Smooth muscle cell (in vitro differentiated cells): ENCODE measurements around the gene HNRNPDL. TPM values are rescaled to one million over a fixed set of nuclear protein-coding genes. Genes with fewer than 3 reads are reported as not detected.

Experiments used
- DNase-seq: peaks from one replicate; lab custom pipeline; 2025; ENCODE audit not compliant: unreplicated experiment; lab: John Stamatoyannopoulos, UW
- H2AFZ ChIP-seq: fragments of 200-600 bp; sonication (generic); 2 replicates; pipeline ENCODE4 v1.6.0; 2016; ENCODE audit warnings: antibody characterized with exemption, low read depth, mild to moderate bottlenecking
- H3F3A ChIP-seq: fragments of 200-600 bp; sonication (generic); 2 replicates; pipeline ENCODE4 v1.6.0; 2017; ENCODE audit warnings: antibody characterized with exemption, low read depth
- H3K27ac ChIP-seq: fragments of 200-600 bp; sonication (generic); 2 replicates; pipeline ENCODE4 v1.5.1; 2016; ENCODE audit warnings: low read depth, mild to moderate bottlenecking
- H3K27me3 ChIP-seq: fragments of 200-600 bp; sonication (generic); 2 replicates; pipeline ENCODE4 v1.6.1; 2016; ENCODE audit warnings: low read depth, mild to moderate bottlenecking
- H3K36me3 ChIP-seq: fragments of 200-600 bp; sonication (generic); 2 replicates; pipeline ENCODE4 v1.5.1; 2016; ENCODE audit warnings: low read depth
- H3K4me1 ChIP-seq: fragments of 200-600 bp; sonication (generic); 2 replicates; pipeline ENCODE4 v1.5.1; 2016; ENCODE audit warnings: low read depth
- H3K4me2 ChIP-seq: fragments of 200-600 bp; sonication (generic); 2 replicates; pipeline ENCODE4 v1.6.0; 2016; ENCODE audit warnings: mild to moderate bottlenecking
- H3K4me3 ChIP-seq: fragments of 200-600 bp; sonication (generic); 2 replicates; pipeline ENCODE4 v1.5.1; 2016; ENCODE audit warnings: mild to moderate bottlenecking
- H3K79me2 ChIP-seq: fragments of 200-600 bp; sonication (generic); 2 replicates; pipeline ENCODE4 v1.6.0; 2016; ENCODE audit warnings: low read depth, mild to moderate bottlenecking
- H3K9ac ChIP-seq: fragments of 200-600 bp; sonication (generic); 2 replicates; pipeline ENCODE4 v1.6.0; 2016; ENCODE audit warnings: low read depth
- H3K9me3 ChIP-seq: fragments of 200-600 bp; sonication (generic); replicated peaks from 2 replicates; pipeline ENCODE4 v1.5.1; 2016; ENCODE audit warnings: low read depth
- H4K20me1 ChIP-seq: fragments of 200-600 bp; sonication (generic); 2 replicates; pipeline ENCODE4 v1.6.0; 2016; ENCODE audit warnings: low read depth
- CTCF ChIP-seq: fragments of 200-600 bp; sonication (generic); IDR thresholded peaks from 2 replicates; pipeline ENCODE4 v1.5.1; 2017; ENCODE audit warnings: borderline replicate concordance, mild to moderate bottlenecking, antibody characterized with exemption; ENCODE audit not compliant: insufficient read depth, poor library complexity, severe bottlenecking
- WGBS: methylation state at CpG from one replicate; pipeline ENCODE4 v1.1.7; 2016; ENCODE audit warnings: low lambda C conversion rate; 5-methylcytosine and 5-hydroxymethylcytosine counted together
- polyA plus RNA-seq: library from polyadenylated mRNA; unstranded; fragments of >200 nt; fragmentation: Nextera tagmentation; extraction: Ambion mirVana; gene quantifications from 2 replicates; pipeline ENCODE4 v1.2.1, GENCODE V29; 2016
- small RNA-seq: library from RNA; depleted of rRNA; stranded (forward); fragments of <200 nt; gene quantifications from one replicate; pipeline ENCODE3, GENCODE V24; 2014
- total RNA-seq: library from RNA; depleted of rRNA; stranded (reverse); fragments of >200 nt; gene quantifications from 2 replicates; pipeline ENCODE4 v1.2.3, GENCODE V29; 2014

Gene HNRNPDL
- total and polyA plus RNA-seq, 2 experiments from 2014 or later: 144 to 283 TPM

- no peaks in the 10 kb centered on the region for H3K9me3 ChIP-seq
- H2AFZ ChIP-seq: peak overlapping the region; percentile 85
- H3K27me3 ChIP-seq: no peaks in the 10 kb centered on the region
- peaks cover 70% of the 10 kb centered on the region for H3K79me2 ChIP-seq
- DNase-seq: peak; percentile 72
- H3F3A ChIP-seq: peaks cover 3% of the 10 kb centered on the region
- peak overlapping the region; percentile 98 for H3K27ac ChIP-seq
- H3K9ac ChIP-seq: peak overlapping the region; percentile 98
- peak overlapping the region; percentile 99 for H3K4me3 ChIP-seq
- peaks cover 60% of the 10 kb centered on the region for H4K20me1 ChIP-seq
- TF ChIP-seq CTCF: no peak
- H3K4me1 ChIP-seq: peaks cover 34% of the 10 kb centered on the region
- H3K36me3 ChIP-seq: no peaks in the 10 kb centered on the region
- 0% methylated on average over 17 of the region's 50 CpGs for WGBS
- H3K4me2 ChIP-seq: peak overlapping the region; percentile 98
Observed at GRCh38 chr4:82373486-82373815, 56.8 kb downstream of the HNRNPDL start.

Small RNA genes within 50 kb of the gene (small RNA-seq; reads per million reads assigned to genes)
- gene RF00150: not detected

Other genes starting within 250 kb of the HNRNPDL start
- 58.7 and 59.2 TPM in 2 replicates for gene HNRNPD, start 56.5 kb downstream of the HNRNPDL start, total RNA-seq
- gene HNRNPD, start 56.5 kb downstream of the HNRNPDL start, polyA plus RNA-seq: 162 and 207 TPM in 2 replicates
- gene ENOPH1, start 128 bp upstream of the HNRNPDL start, total RNA-seq: 39.1 and 54.5 TPM in 2 replicates
- 27.4 and 36.2 TPM in 2 replicates for gene ENOPH1, start 128 bp upstream of the HNRNPDL start, polyA plus RNA-seq
- gene TMEM150C, start 131.5 kb upstream of the HNRNPDL start, total RNA-seq: 0.81 and 8.0 TPM in 2 replicates
- gene TMEM150C, start 131.5 kb upstream of the HNRNPDL start, polyA plus RNA-seq: 0.55 and 1.7 TPM in 2 replicates